ENCODE results near the gene TM9SF3. TPM values are rescaled to one million over a fixed set of nuclear protein-coding genes. Genes with fewer than 3 reads are reported as not detected.

The TM9SF3 gene
- total RNA-seq, 2 donors from 2014 or later, result 73.7 to 75.2 TPM

- no peaks in the 10 kb centered on the region for H3K4me1 ChIP-seq
Measured at GRCh38 chr10:96612055-96612830, 25.4 kb upstream of the TM9SF3 start.

GRCh38 chr10:96610817-96611216, 24.0 kb upstream of the TM9SF3 start:
- Histone ChIP-seq H3K27ac (no peak overlapping the region), H3K9me3 (no peaks in the 10 kb centered on the region), H3K27me3 (no peaks in the 10 kb centered on the region), H3K4me1 (no peaks in the 10 kb centered on the region), H3K36me3 (replicated peaks in 1 of 2; ENCODE audit: insufficient read depth in 1 of 2, low read depth in 2 of 2) (peaks cover 0 to 11% of the 10 kb centered on the region in 2 donors), H3K4me3 (no peak overlapping the region)
- WGBS, 2 donors, result 81% methylated on average over 6 of the region's 6 CpGs
- intact Hi-C loops (cut with DNase I), result no loop called here
- no peak for ATAC-seq
- no peak for DNase-seq
- no peak for TF ChIP-seq CTCF (IDR thresholded peaks at IDR 0.05)
- TF ChIP-seq POLR2A (IDR thresholded peaks at IDR 0.05), result no peak

More at GRCh38 chr10:96612055-96612830, 25.4 kb upstream of the TM9SF3 start:
- intact Hi-C loops (cut with DNase I), result no loop called here
- H3K27ac ChIP-seq, result peak overlapping the region in 1 of 4 donors; percentile 2
- H3K4me3 ChIP-seq, result no peak overlapping the region
- no peaks in the 10 kb centered on the region for H3K27me3 ChIP-seq
- H3K9me3 ChIP-seq, result no peaks in the 10 kb centered on the region
- TF ChIP-seq CTCF (IDR thresholded peaks at IDR 0.05) (no peak), POLR2A (IDR thresholded peaks at IDR 0.05) (no peak)
- no peak for ATAC-seq
- 71 to 85% methylated on average over 8 of the region's 8 CpGs for WGBS, 2 donors
- H3K36me3 ChIP-seq (replicated peaks in 1 of 2; ENCODE audit: insufficient read depth in 1 of 2, low read depth in 2 of 2), result peaks cover 0 to 13% of the 10 kb centered on the region in 2 donors
- DNase-seq, result no peak

- Histone ChIP-seq H3K36me3 (replicated peaks in 1 of 2; ENCODE audit: insufficient read depth in 1 of 2, low read depth in 2 of 2) (peaks cover 0 to 8% of the 10 kb centered on the region in 2 donors), H3K4me3 (no peak overlapping the region), H3K9me3 (no peaks in the 10 kb centered on the region), H3K27me3 (no peaks in the 10 kb centered on the region), H3K4me1 (no peaks in the 10 kb centered on the region), H3K27ac (no peak overlapping the region)
- intact Hi-C loops (cut with DNase I), result no loop called here
- WGBS, 2 donors, result 89 to 94% methylated on average over 7 of the region's 7 CpGs
- no peak for ATAC-seq
- DNase-seq, result no peak
- TF ChIP-seq CTCF (IDR thresholded peaks at IDR 0.05), result no peak
- no peak for TF ChIP-seq POLR2A (IDR thresholded peaks at IDR 0.05)
Measured at GRCh38 chr10:96609510-96609909, 22.7 kb upstream of the TM9SF3 start.

GRCh38 chr10:96608805-96609204, 22.0 kb upstream of the TM9SF3 start:
- Histone ChIP-seq H3K9me3 (no peaks in the 10 kb centered on the region), H3K36me3 (replicated peaks in 1 of 2; ENCODE audit: insufficient read depth in 1 of 2, low read depth in 2 of 2) (peaks cover 0 to 8% of the 10 kb centered on the region in 2 donors), H3K4me1 (no peaks in the 10 kb centered on the region), H3K27ac (no peak overlapping the region), H3K27me3 (no peaks in the 10 kb centered on the region), H3K4me3 (no peak overlapping the region)
- no peak for ATAC-seq
- TF ChIP-seq POLR2A (IDR thresholded peaks at IDR 0.05), result no peak
- TF ChIP-seq CTCF (IDR thresholded peaks at IDR 0.05), result no peak
- intact Hi-C loops (cut with DNase I), result no loop called here
- no peak for DNase-seq
- 86 to 88% methylated on average over 5 of the region's 5 CpGs for whole genome bisulfite sequencing, 2 donors

- 88 to 98% methylated on average over 3 of the region's 3 CpGs for WGBS, 2 donors
- no peaks in the 10 kb centered on the region for H3K27me3 ChIP-seq
- no peak for TF ChIP-seq CTCF (IDR thresholded peaks at IDR 0.05)
- TF ChIP-seq POLR2A (IDR thresholded peaks at IDR 0.05), result no peak
- no peak overlapping the region for H3K4me3 ChIP-seq
- H3K36me3 ChIP-seq (replicated peaks in 1 of 2; ENCODE audit: insufficient read depth in 1 of 2, low read depth in 2 of 2), result peaks cover 0 to 6% of the 10 kb centered on the region in 2 donors
- H3K4me1 ChIP-seq, result no peaks in the 10 kb centered on the region
- DNase-seq, result no peak
- no peak overlapping the region for H3K27ac ChIP-seq
- intact Hi-C loops (cut with DNase I), result no loop called here
- no peak for ATAC-seq
- H3K9me3 ChIP-seq, result no peaks in the 10 kb centered on the region
Measured at GRCh38 chr10:96608262-96608661, 21.4 kb upstream of the TM9SF3 start.

Data from body of pancreas (tissue), 4 donors.